A172 (cell line): ENCODE data around the gene SLC44A1. TPM values are rescaled to one million over a fixed set of nuclear protein-coding genes. Genes with fewer than 3 reads are reported as not detected.

Source experiments
- DNase-seq: peaks from one replicate; pipeline ENCODE4 v3.0.0-alpha.2; 2015; ENCODE audit warnings: low spot score
- total RNA-seq: library from RNA; depleted of rRNA; stranded (reverse); fragments of >200 nt; shearing (Covaris generic); gene quantifications from 2 replicates; pipeline ENCODE4 v1.2.3, GENCODE V29; 2014

The SLC44A1 gene
- total RNA-seq, 1 experiment from 2014 or later, result 44.0 TPM

GRCh38 chr9:105393576-105394344, 149.3 kb downstream of the SLC44A1 start:
- DNase-seq, result no peak

- DNase-seq, result no peak
These were observed 152.0 kb downstream of the SLC44A1 start for GRCh38 chr9:105396441-105396840.

GRCh38 chr9:105396901-105397300, 152.4 kb downstream of the SLC44A1 start:
- no peak for DNase-seq

GRCh38 chr9:105399117-105399516, 154.7 kb downstream of the SLC44A1 start:
- no peak for DNase-seq

GRCh38 chr9:105401651-105402050, 157.2 kb downstream of the SLC44A1 start:
- no peak for DNase-seq

- DNase-seq, result no peak
These were observed 159.2 kb downstream of the SLC44A1 start for GRCh38 chr9:105403552-105404248.

- DNase-seq, result no peak
These were observed 161.2 kb downstream of the SLC44A1 start for GRCh38 chr9:105405514-105406131.

GRCh38 chr9:105406369-105406768, 161.9 kb downstream of the SLC44A1 start:
- no peak for DNase-seq

- DNase-seq, result peak; percentile 66
These were observed 169.1 kb downstream of the SLC44A1 start for GRCh38 chr9:105413525-105413924.

- peak; percentile 68 for DNase-seq
These were observed 170.7 kb downstream of the SLC44A1 start for GRCh38 chr9:105414947-105415661.

- DNase-seq, result no peak
These were observed 171.2 kb downstream of the SLC44A1 start for GRCh38 chr9:105415662-105415980.

- no peak for DNase-seq
These were observed 172.4 kb downstream of the SLC44A1 start for GRCh38 chr9:105416840-105417239.

GRCh38 chr9:105418588-105419500, 174.4 kb downstream of the SLC44A1 start:
- no peak for DNase-seq

GRCh38 chr9:105419816-105420597, 175.6 kb downstream of the SLC44A1 start:
- no peak for DNase-seq

- DNase-seq, result no peak
These were observed 176.7 kb downstream of the SLC44A1 start for GRCh38 chr9:105421154-105421553.

GRCh38 chr9:105421864-105422263, 177.4 kb downstream of the SLC44A1 start:
- DNase-seq, result no peak

GRCh38 chr9:105425816-105426433, 181.5 kb downstream of the SLC44A1 start:
- DNase-seq, result no peak

GRCh38 chr9:105426657-105427056, 182.2 kb downstream of the SLC44A1 start:
- no peak for DNase-seq

- DNase-seq, result no peak
These were observed 187.2 kb downstream of the SLC44A1 start for GRCh38 chr9:105431424-105432246.
